GM18499 (cell line): ENCODE data around the gene USP43.
"Not testable (repeated sequence)": the region's sequence is repeated elsewhere in the genome, so short reads cannot be mapped to it uniquely, and the experiment has no call there.

Source experiments
- ATAC-seq: cut with Tn5 transposase; IDR thresholded peaks from one replicate; pipeline ENCODE4 v1.9.1; 2021; ENCODE audit warnings: moderate number of reproducible peaks; ENCODE audit not compliant: insufficient read depth, unreplicated experiment

The USP43 gene

GRCh38 chr17:9661027-9661426, 15.7 kb downstream of the USP43 start:
- ATAC-seq = no peak

DNA sequence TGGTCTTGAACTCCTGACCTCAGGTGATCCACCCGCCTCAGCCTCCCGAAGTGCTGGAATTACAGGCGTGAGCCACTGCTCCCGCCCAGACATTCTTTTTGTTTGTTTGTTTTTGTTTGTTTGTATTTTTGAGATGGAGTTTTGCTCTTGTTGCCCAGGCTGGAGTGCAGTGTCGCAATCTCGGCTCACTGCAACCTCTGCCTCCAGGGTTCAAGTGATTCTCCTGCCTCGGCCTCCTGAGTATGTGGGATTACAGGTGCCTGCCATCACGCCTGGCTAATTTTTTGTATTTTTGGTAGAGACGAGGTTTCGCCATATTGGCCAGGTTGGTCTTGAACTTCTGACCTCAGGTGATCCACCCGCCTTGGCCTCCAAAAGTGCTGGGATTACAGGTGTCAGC, 18.2 kb downstream of the USP43 start:
- ATAC-seq = not testable (repeated sequence)

GRCh38 chr17:9666461-9667050, 21.2 kb downstream of the USP43 start:
- no peak for ATAC-seq

- ATAC-seq = no peak
Measured at GRCh38 chr17:9668517-9668916, 23.2 kb downstream of the USP43 start.

- ATAC-seq = no peak
Measured at GRCh38 chr17:9669551-9670008, 24.3 kb downstream of the USP43 start.

GRCh38 chr17:9670596-9670995, 25.3 kb downstream of the USP43 start:
- ATAC-seq = no peak

DNA sequence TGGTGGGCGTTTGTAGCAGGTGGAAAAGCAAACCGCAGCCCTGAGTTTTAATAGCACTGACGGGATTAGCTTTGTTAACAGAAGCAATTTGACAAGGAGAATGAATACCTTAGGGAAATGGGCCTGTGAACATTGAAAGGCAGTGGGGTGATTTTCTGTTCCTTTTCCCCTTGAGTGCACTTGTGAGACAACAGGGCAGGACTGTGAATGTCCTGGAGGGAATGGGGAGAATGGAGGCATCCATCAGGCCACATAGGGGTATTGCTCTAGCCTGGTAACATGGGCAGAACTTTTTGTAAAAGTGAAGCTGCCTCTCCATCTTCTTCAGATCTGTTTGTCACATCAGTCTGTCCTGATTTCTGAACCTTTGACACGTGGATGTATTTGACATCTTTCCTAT, 26.2 kb downstream of the USP43 start:
- no peak for ATAC-seq

DNA sequence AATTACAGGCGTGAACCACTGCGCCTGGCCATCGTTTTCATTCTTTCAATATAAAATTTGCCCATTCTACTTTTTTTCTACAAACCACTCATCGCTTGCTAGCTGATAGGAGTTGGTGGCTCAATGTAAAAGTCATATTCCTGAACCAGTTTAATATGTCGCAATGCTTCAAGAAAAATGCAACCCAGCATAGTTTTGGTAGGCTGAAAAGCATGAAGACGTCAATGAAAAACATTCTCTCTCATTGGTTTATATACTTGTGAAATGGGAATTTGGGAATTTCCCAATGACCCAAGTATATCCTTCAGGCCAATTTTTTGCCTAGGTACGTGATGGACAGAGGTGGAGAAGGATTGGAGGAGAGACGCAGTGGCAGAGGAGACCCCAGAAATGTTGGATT, 26.9 kb downstream of the USP43 start:
- no peak for ATAC-seq

GRCh38 chr17:9672691-9673090, 27.4 kb downstream of the USP43 start:
- ATAC-seq = no peak

- no peak for ATAC-seq
Measured at GRCh38 chr17:9676084-9676483, 30.8 kb downstream of the USP43 start.

DNA sequence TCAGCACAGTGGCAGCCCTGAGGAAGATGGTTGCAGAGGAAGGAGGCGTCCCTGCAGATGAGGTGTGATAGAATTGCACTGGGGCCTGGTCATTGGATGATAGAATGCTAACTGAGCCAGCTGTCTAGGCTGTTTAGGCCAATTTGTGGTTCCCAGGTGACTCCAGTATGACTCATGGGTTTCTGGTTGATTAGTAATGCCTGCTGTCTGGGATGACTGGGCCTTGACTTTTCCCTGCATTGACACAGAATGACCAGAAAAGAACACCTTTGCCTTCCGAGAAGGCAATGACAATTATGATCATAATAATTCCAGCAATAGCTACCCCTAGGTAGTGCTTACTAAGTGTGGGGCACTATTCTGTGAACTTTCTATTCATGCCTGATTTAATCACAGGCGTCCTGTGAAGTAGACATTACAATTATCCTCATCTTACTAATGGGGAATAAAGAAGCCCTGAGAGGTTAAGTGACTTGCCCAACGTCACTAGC, 31.5 kb downstream of the USP43 start:
- ATAC-seq = no peak

DNA sequence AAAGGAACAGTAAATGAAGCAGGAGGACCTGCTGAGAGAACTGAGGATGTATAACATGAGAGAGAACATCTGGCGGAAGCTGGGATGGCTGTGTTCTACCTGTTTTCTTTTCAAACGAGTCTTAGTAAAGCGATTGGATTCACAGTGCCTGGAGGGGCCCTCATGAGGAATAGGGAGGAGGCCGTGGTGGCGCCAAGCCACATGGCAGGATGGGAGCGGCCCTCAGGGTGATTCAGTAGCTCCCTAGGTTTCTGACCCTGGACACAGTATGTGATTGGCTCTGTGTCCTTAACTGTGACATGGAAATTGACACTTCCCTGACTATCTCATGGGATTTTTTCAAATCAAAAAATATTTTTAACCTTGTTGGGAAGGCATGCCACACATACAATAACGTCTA, 32.1 kb downstream of the USP43 start:
- no peak for ATAC-seq

GRCh38 chr17:9677896-9678295, 32.6 kb downstream of the USP43 start:
- no peak for ATAC-seq

- no peak for ATAC-seq
Measured at GRCh38 chr17:9684955-9685621, 39.8 kb downstream of the USP43 start.

GRCh38 chr17:9693755-9694154, 48.4 kb downstream of the USP43 start:
- no peak for ATAC-seq

- ATAC-seq = no peak
Measured at GRCh38 chr17:9696279-9697044, 51.1 kb downstream of the USP43 start.

- ATAC-seq = no peak
Measured at GRCh38 chr17:9700136-9700535, 54.8 kb downstream of the USP43 start.

- ATAC-seq = no peak
Measured at GRCh38 chr17:9700754-9701476, 55.6 kb downstream of the USP43 start.

DNA sequence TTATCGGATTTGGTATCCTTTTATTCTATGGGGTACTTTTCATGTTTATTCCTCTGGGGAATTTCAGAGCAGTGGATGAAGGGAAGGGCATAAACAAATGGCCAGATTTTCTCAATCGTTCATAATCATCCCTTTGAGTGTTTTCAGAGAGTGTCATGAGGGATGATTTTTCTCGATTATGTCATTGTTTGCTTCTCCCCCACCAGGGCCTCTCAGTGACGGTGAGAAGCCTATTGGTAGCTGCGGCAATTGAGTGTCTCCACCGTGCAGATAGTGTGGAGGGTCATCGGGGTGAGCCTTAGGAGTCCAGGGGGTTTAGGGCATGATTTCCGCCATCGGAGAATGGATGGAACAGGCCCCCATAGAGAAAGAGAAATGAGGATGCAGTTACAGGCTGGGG, 57.2 kb downstream of the USP43 start:
- ATAC-seq = no peak

DNA sequence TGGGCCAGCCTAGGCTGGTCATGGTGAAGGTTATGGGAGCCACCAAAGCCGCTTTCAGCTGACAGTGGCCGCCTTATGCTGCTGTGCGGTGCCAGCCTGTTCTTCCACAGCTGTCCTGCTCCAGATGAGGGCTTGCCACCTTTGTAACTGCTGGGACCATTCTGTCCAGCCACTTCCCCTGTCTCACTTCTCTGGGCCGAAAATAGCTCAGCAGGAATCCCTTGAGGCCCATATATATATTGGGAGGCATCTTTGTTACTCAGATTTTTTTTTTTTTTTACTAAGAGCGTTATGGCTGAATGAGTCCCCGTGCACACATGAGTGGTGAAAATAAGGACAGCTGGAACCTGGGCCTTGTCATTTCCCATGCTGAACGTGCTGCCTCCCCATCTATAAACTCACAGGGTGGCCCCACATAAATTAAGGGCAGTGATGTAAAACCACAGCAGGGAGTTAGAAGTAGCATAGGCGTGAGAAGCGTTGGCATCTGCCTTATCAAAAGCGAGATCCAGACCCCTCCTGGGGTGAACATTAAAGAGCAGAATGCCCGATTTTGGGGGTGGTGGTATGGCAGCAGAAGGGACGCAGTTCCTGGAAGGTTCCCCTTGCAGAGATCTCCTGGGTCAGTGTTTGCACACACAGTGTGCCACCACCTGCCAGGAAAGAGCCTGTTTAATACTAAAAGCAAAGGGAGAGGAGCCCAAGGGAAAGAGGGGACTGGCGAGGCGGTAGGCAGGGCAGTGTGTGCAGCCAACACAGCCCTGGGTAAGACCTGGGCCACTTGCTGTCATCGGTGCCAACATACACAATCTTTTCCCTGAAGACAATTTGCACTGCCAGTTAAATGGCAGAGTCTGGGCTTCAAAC, 57.8 kb downstream of the USP43 start:
- ATAC-seq = no peak
